NB4 (cell line): ENCODE results near the gene CNIH1.
"Not testable (repeated sequence)": the region's sequence is repeated elsewhere in the genome, so short reads cannot be mapped to it uniquely, and the experiment has no call there.

ENCODE experiments used
- DNase-seq: peaks from one replicate; pipeline ENCODE4 v3.0.0; 2010; ENCODE audit warnings: low read depth
- H3K4me3 ChIP-seq: one replicate; pipeline ENCODE4 v1.5.1; 2011; ENCODE audit warnings: mild to moderate bottlenecking, low read depth, low read length, moderate library complexity
- CTCF ChIP-seq: IDR thresholded peaks from one replicate; pipeline ENCODE4 v1.5.1; 2012; ENCODE audit warnings: low read depth, low read length
- MYC ChIP-seq: IDR thresholded peaks from 2 replicates; pipeline ENCODE4 v1.6.1; 2011; ENCODE audit warnings: low read depth, low read length
- POLR2A ChIP-seq: IDR thresholded peaks from 2 replicates; pipeline ENCODE4 v1.6.1; 2011; ENCODE audit warnings: mild to moderate bottlenecking; ENCODE audit not compliant: insufficient read length; ENCODE audit errors: extremely low read depth
- TF ChIP-seq, protein P1 (sequence below): IDR thresholded peaks from 2 replicates; pipeline ENCODE4 v1.6.1; 2011; ENCODE audit warnings: low read depth, low read length

The CNIH1 gene

DNA sequence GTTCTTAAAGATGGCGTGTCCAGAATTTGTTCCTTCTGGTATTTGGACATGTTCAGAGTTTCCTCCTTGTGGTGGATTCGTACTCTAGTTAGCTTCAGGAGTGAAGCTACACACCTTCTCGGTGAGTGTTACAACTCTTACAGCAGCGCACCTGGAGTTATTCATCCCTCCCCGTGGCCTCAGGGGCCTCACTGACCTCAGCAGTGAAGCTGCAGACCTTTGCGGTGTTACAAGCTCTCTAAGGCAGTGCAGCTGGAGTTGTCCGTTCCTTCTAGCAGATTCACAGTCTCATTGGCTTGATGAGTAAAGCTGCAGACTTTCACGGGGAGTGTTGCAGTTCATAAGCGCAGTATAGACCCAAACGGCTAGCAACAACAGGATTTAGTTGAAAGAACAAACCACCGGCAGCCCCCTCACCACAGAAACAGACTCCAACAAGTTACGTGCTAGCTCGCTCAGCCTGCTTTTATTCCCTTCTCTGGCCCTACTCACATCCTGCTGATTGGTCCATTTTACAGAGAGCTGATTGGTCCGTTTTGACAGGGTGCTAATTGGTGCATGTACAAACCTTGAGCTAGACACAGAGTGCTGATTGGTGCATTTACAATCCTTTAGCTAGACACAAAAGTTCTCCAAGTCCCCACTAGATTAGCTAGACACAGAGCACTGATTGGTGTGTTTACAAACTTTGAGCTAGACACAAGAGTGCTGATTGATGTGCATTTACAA lies 48.9 kb downstream of the CNIH1 start:
- no peak for DNase-seq
- no peak overlapping the region for H3K4me3 ChIP-seq
- no peak for TF ChIP-seq CTCF
- TF ChIP-seq POLR2A = no peak
- TF ChIP-seq MYC = no peak
- TF ChIP-seq, protein P1, sequence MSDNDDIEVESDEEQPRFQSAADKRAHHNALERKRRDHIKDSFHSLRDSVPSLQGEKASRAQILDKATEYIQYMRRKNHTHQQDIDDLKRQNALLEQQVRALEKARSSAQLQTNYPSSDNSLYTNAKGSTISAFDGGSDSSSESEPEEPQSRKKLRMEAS = no peak

DNA sequence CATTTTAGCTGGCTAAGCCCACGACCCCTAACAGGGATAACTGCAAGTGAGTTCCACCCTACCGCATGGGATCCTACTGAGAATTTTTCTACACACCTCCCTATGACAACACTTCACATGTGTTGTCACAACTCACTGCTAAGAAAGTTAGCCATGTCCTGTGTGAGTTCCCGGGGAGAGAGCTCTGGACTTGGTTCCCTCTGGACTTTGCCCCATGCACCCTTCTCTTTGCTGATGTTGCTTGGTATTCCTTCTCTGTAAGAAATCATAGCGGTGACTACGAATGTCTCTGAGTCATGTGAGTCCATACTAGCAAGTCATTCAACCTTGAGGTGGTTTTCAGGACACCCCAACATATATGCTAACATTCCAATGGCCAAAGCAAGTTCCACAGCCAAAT lies 53.8 kb downstream of the CNIH1 start:
- no peak for TF ChIP-seq CTCF
- TF ChIP-seq, protein P1 = no peak
- TF ChIP-seq POLR2A = no peak
- TF ChIP-seq MYC = no peak
- no peak for DNase-seq

GRCh38 chr14:54385556-54385955 lies 55.6 kb downstream of the CNIH1 start:
- H3K4me3 ChIP-seq = no peak overlapping the region
- no peak for TF ChIP-seq POLR2A
- TF ChIP-seq, protein P1 = no peak
- TF ChIP-seq MYC = no peak
- TF ChIP-seq CTCF = no peak
- DNase-seq = no peak

More for the DNA sequence above, 53.8 kb downstream of the CNIH1 start:
- H3K4me3 ChIP-seq = no peak overlapping the region

DNA sequence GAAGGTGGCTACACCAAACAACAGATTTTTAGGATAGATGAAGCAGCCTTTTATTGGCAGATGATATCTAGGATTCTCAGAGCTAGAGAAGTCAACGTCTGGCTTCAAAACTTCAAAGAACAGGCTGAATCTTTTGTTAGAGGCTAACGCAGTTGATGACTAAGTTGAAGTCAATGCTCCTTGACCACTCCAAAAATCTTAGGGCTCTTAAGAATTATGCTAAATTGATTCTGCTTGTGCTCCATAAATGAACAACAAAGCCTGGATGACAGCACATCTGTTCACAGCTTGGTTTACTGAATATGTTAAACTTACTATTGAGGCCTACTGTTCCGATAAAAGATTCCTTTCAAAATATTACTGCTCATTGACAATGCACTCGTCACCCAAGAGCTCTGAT lies 57.3 kb downstream of the CNIH1 start:
- no peak for TF ChIP-seq MYC
- TF ChIP-seq POLR2A = no peak
- TF ChIP-seq, protein P1 = no peak
- no peak for TF ChIP-seq CTCF
- DNase-seq = no peak
- H3K4me3 ChIP-seq = no peak overlapping the region

DNA sequence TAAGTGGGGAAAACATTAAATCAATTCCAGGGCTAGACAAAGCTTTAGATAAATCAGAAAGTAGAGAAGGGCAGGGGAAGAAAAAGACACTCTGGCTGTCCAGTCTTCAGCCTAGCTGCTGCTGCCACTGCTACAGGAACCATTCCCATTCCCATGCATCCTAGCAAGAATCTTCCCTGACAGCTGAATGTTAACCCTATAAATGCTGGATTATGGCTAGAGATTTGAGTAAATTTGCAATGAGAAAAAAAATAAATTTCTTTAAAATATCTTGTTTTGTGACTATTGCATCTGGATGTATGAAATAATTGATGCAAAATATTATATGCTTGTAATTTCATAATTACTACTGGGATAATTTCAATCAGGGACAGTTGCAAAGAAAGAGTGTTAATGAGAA lies 59.4 kb downstream of the CNIH1 start:
- no peak for TF ChIP-seq POLR2A
- TF ChIP-seq, protein P1 = no peak
- no peak for TF ChIP-seq CTCF
- no peak for TF ChIP-seq MYC
- no peak overlapping the region for H3K4me3 ChIP-seq
- no peak for DNase-seq

DNA sequence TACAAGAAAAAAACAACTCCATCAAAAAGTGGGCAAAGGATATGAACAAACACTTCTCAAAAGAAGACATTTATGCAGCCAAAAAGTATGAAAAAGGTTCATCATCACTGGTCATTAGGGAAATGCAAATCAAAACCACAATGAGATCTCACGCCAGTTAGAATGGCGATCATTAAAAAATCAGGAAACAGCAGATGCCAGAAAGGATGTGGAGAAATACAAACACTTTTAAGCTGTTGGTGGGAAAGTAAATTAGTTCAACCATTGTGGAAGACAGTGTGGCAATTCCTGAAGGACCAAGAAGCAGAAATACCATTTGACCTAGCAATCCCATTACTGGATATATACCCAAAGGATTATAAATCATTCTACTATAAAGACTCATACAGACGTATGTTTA lies 60.6 kb downstream of the CNIH1 start:
- H3K4me3 ChIP-seq, DNase-seq: not testable (repeated sequence)

DNA sequence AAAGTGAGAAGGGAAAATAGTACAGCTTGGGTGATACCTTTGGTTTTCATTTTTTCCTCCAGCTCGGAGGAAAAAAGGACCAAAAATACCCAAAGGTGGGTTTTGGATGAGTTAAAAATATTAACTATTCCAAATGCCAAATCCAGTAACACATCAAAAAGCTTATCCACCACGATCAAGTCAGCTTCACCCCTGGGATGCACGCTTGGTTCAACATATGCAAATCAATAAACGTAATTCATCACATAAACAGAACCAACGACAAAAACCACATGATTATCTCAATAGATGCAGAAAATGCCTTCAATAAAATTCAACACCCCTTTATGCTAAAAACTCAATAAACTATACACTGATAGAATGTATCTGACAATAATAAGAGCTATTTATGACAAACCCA lies 62.3 kb downstream of the CNIH1 start:
- not testable (repeated sequence) for H3K4me3 ChIP-seq

More for the DNA sequence above, 62.3 kb downstream of the CNIH1 start:
- DNase-seq = not testable (repeated sequence)
